ENCODE measurements around the gene CTNNA2. TPM values are rescaled to one million over a fixed set of nuclear protein-coding genes. Genes with fewer than 3 reads are reported as not detected.

The CTNNA2 gene
- total RNA-seq, 6 experiments from 2014 or later = 0.44 TPM; not detected in 5

- DNase-seq (no peak), ATAC-seq (no peak)
- Histone ChIP-seq H3K4me1 (no peaks in the 10 kb centered on the region), H3K27ac (no peak overlapping the region), H3K36me3 (no peaks in the 10 kb centered on the region), H3K9me3 (no peaks in the 10 kb centered on the region), H3K4me3 (no peak overlapping the region), H3K27me3 (no peaks in the 10 kb centered on the region)
- 67% methylated on average over 1 of the region's 1 CpG for WGBS (ENCODE audit: insufficient coverage, low coverage, low lambda C conversion rate, missing lambda C conversion rate)
- TF ChIP-seq POLR2A (IDR thresholded peaks at IDR 0.05) (no peak), CTCF (IDR thresholded peaks at IDR 0.05) (no peak)
- intact Hi-C loops (cut with DNase I) = no loop called here
Measured at GRCh38 chr2:80546766-80547165, 1033.9 kb downstream of the CTNNA2 start.

- H3K27me3 ChIP-seq = no peaks in the 10 kb centered on the region
- no peak overlapping the region for H3K27ac ChIP-seq
- no peaks in the 10 kb centered on the region for H3K36me3 ChIP-seq
- H3K4me1 ChIP-seq = no peaks in the 10 kb centered on the region
- ATAC-seq (no peak), DNase-seq (no peak)
- intact Hi-C loops (cut with DNase I) = no loop called here
- TF ChIP-seq CTCF (IDR thresholded peaks at IDR 0.05) (no peak), POLR2A (IDR thresholded peaks at IDR 0.05) (no peak)
- H3K9me3 ChIP-seq = no peaks in the 10 kb centered on the region
- no peak overlapping the region for H3K4me3 ChIP-seq
Measured at GRCh38 chr2:80547344-80547743, 1034.5 kb downstream of the CTNNA2 start.

DNA sequence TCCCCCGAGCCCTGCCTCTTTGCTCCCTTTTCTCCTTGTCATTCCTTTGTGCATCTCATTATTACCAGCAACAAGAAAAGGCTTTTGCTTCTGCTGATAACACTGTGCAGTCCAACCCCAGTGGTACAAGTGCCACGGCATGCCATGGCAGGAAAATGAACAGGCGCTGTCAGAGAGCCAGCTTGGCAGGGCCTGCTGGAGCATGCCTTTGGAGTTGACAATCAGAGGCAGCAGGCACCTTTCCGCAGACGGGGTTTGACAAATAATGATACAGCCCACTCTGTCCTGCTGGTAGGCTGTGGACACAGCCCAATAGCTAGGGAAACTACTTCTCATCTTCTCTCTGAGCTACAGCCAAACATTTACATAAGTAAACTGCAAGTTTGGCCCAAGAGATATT is 1035.6 kb downstream of the CTNNA2 start:
- ATAC-seq = no peak
- H3K27ac ChIP-seq = no peak overlapping the region
- DNase-seq = no peak
- intact Hi-C loops (cut with DNase I) = no loop called here
- WGBS (ENCODE audit: insufficient coverage, low coverage, low lambda C conversion rate, missing lambda C conversion rate) = 45% methylated on average over 3 of the region's 5 CpGs
- H3K9me3 ChIP-seq = no peaks in the 10 kb centered on the region
- no peak overlapping the region for H3K4me3 ChIP-seq
- H3K36me3 ChIP-seq = no peaks in the 10 kb centered on the region
- no peaks in the 10 kb centered on the region for H3K4me1 ChIP-seq
- H3K27me3 ChIP-seq = no peaks in the 10 kb centered on the region
- TF ChIP-seq CTCF (IDR thresholded peaks at IDR 0.05) (no peak), POLR2A (IDR thresholded peaks at IDR 0.05) (no peak)

GRCh38 chr2:80549901-80550300 is 1037.0 kb downstream of the CTNNA2 start:
- no peak for ATAC-seq
- H3K4me1 ChIP-seq = no peaks in the 10 kb centered on the region
- no peak for DNase-seq
- H3K27me3 ChIP-seq = no peaks in the 10 kb centered on the region
- intact Hi-C loops (cut with DNase I) = no loop called here
- H3K4me3 ChIP-seq = no peak overlapping the region
- no peak overlapping the region for H3K27ac ChIP-seq
- TF ChIP-seq POLR2A (IDR thresholded peaks at IDR 0.05) = no peak
- TF ChIP-seq CTCF (IDR thresholded peaks at IDR 0.05) = no peak
- WGBS (ENCODE audit: insufficient coverage, low coverage, low lambda C conversion rate, missing lambda C conversion rate) = 56% methylated on average over 3 of the region's 3 CpGs
- no peaks in the 10 kb centered on the region for H3K9me3 ChIP-seq
- no peaks in the 10 kb centered on the region for H3K36me3 ChIP-seq

DNA sequence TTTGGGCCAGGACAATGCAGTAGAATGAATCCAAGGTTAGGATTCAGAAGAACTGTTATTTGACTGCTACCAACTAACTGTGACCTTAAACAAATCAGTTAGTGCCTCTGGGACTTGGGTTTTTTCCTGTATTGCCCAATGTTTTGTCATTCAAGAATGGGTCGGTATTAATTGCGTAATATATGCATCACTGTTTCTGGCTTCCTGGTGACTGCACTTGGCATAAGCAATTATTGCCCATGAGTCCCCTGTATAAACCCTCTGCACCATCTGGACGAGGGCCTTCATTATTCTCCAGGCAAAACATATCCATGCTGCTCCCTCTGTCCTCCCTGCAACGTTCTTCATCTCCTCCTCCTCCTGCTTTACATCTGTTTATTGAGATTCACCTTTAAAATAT is 1047.5 kb downstream of the CTNNA2 start:
- WGBS (ENCODE audit: insufficient coverage, low coverage, low lambda C conversion rate, missing lambda C conversion rate) = 20% methylated on average over 4 of the region's 4 CpGs
- TF ChIP-seq POLR2A (IDR thresholded peaks at IDR 0.05) (no peak), CTCF (IDR thresholded peaks at IDR 0.05) (no peak)

More for the DNA sequence above, 1047.5 kb downstream of the CTNNA2 start:
- Histone ChIP-seq H3K9me3 (no peaks in the 10 kb centered on the region), H3K27ac (no peak overlapping the region), H3K27me3 (no peaks in the 10 kb centered on the region), H3K36me3 (no peaks in the 10 kb centered on the region), H3K4me3 (no peak overlapping the region), H3K4me1 (no peaks in the 10 kb centered on the region)
- ATAC-seq = peak in 1 of 4 donors; percentile 56
- no peak for DNase-seq
- intact Hi-C loops (cut with DNase I) = no loop called here

Data from right lobe of liver (tissue), 6 donors.